ENCODE measurements around the gene AWAT1.
"Not testable (repeated sequence)": the region's sequence is repeated elsewhere in the genome, so short reads cannot be mapped to it uniquely, and the experiment has no call there.

Gene AWAT1
- total RNA-seq: 0 reads per million in 3 experiments

DNA sequence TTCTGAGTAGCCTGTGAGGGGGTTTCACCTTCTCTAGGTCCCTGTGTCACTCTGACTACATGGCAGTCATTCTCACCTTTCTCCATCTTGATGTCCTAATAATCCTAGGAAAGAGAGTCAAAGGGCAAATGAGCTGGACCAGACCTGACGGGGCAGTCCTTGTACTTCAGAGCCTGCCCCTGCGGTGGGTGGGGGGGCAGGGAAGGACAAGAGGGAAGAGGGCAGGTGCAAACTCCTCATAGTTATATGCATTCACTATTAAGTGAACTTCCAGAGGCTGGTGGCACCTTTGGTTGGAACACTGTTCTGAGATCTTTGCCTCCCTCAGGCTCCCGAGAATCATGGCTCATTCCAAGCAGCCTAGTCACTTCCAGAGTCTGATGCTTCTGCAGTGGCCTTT, at the start of gene AWAT1:
AWAT1 (plus strand) TSS at position 301 of the 400 bp plus-strand sequence; CDS start at position 342, 41 bp downstream.
- DNase-seq: no peak

DNA sequence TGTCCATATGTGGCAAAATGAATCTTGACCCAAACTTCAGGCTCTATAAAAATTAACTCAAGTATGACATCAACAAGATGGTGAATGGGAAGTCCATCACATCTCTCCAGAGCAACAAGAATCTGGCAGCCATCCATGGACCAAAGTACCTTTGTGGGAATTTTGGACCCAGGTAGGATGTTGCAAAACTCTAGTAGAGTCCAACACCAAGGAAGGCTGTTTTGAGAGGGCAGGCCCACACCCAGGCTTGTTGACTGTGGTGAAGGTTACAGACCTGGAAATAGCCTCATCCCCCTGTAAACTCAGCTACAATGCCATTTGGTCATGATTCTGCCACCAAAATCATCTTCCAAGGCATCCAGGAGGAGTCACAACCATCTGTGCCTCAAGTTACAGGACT, 44.2 kb upstream of the AWAT1 start:
- no peak for DNase-seq

DNA sequence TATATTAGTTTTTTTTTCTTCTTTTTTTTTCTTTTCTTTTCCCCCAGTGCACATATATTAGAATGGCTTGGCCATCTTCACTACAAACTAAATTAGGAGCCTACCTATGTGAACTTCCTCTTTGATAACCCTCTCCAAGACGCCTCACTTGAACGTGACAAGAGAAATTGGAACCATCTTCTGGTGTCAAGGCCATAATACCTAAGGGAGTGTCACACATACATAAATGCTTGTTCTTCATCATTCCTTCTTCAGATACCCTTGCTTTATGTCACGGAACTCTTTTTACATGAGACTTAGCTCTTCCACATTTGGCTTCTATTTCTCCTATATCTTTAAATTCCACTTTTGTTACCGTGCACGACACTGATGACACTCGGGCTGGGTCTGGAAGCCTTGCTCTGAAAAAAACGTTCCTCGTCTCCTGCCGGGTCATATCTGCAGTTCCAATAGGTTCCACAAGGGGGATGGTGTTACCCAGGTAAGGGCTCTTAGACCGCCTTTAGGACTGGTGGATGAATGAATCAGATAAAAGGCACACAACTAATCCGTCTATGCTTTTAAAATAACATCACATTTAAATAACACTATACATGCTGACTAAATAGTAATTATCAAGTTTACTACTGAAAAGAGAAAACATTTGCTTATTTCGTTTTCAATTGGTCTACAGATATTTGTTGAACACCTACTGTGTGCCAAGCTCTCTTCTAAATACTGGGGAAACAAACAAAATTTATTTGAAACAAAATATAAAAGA, 37.3 kb upstream of the AWAT1 start:
- DNase-seq: peak; percentile 48

DNA sequence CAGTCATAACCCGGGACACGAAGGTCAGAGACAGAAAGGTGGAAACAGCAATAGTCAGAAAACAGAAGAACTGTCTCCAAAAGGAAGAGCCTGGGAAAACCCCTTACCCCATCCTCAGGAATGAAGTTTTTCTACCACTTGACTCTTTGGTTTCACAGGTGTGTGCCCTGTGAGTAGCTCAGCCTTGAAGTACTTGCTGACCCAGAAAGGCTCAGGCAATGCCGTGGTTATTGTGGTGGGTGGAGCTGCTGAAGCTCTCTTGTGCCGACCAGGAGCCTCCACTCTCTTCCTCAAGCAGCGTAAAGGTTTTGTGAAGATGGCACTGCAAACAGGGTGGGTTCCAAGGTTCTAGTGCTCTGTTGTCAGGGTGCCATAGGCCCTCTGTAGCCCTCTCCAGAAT, 32.7 kb upstream of the AWAT1 start:
- no peak for DNase-seq

DNA sequence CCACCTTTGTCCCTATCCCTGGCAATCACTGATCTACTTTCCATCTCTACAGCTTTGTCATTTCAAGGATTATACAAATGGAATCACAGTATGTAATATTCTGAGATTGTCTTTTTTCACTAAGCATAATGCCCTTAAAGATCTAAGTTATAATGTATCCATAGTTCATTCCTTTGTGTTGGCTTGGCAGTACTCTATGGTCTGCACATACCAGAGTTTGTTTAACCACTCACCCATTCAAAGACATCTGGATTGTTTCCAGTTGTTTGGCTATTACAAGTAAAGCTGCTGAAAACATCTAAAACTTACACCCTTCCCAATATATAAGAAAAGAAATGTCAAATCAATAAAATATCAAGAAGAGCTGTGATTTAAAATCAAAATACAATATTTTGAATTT, 26.0 kb upstream of the AWAT1 start:
- DNase-seq: no peak

DNA sequence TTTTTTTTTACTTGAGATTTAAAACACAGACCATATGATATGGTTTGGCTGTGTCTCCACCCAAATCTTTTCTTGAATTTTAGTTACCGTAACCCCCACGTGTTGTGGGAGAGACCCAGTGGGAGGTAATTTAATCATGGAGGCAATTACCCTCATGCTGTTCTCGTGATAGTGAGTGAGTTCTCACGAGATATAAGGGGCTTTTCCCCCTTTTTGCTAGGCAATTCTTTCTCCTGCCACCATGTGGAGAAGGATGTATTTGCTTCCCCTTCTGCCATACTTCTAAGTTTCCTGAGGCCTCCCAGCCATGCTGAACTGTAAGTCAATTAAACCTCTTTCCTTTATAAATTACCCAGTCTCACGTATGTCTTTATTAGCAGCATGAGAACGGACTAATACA, 24.9 kb upstream of the AWAT1 start:
- not testable (repeated sequence) for DNase-seq

DNA sequence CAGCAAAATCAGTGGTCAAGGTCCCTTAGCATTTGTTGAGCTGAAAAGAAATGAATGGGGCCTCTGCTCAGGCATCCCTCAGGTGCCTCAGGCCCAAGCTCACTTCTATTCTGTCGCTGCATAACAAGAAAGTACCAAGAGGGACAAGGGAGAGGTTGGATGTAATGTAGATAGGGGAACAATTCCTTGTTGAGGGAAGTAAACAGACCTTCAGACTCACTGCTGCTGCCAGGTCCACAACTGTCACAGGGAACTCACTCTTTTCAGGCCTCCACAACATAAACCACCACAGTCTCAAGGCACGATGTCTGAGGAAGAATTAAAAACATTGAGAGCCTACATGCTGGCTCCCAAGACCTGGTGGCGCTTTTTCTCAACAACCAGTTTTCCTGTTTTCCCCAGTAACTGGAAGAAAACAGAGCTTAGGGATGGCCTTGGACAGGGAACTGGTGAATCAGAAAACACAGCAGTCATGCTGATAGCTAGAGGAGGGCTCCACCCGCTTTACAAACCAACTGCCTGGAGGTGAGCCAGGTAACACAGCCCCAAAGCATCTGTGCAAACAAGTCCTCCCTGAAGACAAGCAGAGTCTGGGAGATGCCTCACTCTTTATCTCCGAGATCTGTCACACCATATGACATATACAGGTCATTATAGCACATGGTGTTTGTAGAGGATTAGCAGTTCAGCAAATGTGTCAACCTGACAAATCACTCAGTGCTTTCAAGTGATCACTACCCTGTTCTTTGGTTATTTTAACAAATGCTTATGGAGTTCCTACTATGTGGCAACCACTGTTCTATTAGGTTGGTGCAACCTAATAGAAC, 14.3 kb upstream of the AWAT1 start:
- DNase-seq: no peak

DNA sequence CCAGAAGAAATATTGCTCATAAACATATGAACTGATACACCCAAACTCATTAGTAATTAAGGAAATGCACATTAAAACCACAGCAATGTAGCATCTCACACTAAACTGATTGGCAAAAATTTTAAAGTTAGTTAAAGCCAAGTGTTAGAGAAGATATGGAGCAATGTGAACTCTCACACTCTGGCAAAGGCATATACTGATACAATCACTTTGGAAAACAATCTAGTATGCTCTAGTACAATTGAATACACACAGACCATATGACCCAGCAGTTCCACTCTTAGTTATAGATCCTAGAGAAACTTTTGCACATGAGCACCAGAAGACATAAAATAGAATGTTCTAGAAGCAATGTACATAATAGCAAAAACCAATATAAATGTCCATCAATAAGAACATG, 8.4 kb upstream of the AWAT1 start:
- DNase-seq: no peak

DNA sequence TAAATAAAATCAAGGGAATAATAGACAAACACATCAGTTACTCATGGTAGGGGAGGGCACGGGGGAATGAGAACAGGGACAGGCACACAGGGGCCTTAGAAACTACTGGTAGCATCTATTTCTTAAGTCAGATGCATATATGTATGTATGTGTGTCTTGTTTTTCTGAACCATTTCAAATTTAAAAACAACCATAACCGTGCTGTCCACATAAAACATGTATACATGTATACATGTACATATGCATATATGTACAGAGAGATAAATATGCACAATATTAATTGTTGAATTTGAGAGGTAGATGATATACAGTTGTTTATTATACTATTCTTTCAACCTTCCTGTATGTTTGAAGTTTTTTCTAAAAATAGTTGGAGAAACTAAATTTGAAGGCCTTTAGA, 7.8 kb upstream of the AWAT1 start:
- no peak for DNase-seq

DNA sequence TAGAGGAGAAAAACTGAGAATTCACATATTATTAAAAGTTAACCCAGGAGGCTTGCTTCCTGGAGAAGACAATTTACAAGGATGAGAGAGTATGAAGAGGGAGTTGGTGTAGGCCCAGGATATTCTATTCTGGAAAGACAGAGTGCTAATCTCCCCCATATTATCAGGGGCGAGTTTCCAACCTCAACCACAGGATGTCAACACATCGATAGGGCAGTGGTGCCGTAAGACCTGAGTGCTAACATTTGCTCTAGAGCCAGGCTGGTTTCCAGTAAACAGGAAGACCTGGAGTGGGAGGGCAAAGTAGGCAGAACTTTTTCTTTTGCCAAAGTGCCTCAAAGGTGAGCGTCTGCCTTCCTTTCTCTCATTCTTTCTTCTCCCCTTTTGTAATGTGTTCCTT, 2.8 kb upstream of the AWAT1 start:
- DNase-seq: no peak

DNA sequence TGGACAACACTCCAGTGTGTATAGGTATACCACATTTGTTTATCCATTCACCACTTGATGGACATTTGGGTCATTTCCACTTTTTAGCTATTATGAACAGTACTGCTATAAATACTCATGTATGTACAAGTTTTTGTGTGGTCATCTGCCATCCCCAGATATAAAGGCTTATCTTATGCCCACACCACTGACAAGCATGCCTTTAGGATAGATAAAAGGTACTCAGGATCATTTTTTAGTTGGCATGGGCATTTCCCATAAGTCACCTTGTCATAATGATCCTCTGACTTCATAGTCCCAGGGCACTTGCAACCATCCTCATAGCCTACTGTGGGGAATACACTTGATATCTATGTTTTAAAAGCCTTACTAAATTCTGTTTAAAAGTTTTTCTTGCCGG, 6.3 kb downstream of the AWAT1 start:
- no peak for DNase-seq

DNA sequence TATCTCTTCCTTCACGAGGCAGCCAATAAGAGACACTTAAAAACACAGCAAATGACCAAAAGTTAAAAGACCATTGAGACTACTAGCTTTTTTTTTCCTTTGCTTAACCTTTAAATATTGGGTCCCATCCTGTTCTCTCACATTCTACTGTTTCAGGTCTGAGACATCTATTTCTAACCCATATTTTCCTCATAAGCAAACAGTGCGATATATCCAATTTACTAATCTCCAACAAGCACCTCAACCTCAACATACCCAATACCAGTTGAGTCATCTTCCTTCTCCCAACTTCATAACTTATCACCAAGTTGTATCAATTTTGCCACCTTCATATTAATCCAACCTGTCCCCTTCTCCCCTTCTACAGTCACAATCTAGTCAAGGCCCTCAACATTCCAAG, 7.0 kb downstream of the AWAT1 start:
- DNase-seq: no peak

DNA sequence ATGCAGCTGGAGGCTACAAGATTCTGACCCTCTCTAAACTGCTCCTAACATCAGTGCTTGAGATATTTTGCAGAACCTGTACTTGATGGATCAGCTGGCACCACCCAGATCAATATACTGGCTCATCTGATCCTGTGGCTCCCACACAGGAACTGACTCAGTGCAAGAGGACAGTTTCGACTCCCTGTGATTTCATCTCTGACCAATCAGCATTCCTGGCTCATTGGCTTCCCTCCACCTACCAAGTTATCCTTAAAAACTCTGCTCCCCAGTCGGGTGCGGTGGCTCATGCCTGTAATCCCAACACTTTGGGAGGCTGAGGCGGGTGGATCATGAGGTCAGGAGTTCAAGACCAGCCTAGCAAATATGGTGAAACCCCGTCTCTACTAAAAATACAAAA, 9.1 kb downstream of the AWAT1 start:
- DNase-seq: not testable (repeated sequence)

DNA sequence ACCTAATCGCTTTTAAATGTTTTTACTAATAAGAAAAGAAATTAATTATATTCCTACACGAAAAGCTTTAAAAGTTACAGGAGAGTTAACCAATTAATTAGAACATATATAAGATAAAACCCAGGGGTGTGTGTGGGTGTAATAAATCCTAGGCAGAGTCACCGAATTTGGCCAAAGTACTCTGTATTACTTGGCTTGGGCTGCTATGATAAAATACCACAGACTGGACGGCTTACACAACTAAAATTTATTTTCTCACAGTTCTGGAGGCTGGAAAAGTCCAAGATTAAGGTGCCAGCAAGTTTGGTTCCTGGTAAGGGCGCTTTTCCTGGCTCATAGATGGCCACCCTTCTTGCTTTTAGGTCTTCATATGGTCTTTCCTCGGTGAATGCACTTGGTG, 10.4 kb downstream of the AWAT1 start:
- DNase-seq: no peak

DNA sequence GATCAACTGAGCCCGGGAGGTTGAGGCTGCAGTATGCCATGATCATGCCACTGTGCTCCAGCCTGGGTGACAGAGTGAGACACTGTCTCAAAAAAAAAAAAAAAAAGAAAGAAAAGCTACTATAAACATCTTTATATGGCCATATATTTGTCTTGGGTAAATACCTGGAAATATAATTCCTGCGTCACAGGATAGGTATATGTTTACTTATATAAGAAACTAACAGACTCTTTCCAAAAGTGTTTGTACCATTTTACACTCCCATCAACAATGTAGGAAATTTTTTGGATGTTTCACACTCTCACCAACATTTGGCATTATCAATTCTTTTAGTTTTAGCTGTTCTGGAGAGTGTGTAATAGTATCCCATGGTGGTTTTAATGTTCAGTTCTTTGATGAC, 12.8 kb downstream of the AWAT1 start:
- DNase-seq: no peak

DNA sequence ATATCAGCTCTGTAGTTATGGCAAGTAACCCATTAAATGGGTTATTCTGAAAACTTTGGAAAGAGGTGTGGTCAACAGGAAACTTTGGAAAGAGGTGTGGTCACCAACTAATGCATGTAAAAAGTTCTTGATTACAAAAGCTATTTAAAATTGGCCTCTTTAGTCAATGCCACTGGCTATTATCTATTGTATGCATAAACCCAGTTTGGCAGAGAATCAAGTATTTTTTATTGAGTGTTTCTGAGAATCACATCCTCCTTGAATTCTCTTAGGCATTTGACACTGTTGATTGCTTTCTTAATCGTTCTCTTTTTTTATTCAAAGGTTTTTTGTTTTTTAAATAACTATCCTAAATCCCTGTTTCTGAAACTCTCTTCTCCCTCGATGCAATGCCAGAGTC, 18.0 kb downstream of the AWAT1 start:
- DNase-seq: no peak

DNA sequence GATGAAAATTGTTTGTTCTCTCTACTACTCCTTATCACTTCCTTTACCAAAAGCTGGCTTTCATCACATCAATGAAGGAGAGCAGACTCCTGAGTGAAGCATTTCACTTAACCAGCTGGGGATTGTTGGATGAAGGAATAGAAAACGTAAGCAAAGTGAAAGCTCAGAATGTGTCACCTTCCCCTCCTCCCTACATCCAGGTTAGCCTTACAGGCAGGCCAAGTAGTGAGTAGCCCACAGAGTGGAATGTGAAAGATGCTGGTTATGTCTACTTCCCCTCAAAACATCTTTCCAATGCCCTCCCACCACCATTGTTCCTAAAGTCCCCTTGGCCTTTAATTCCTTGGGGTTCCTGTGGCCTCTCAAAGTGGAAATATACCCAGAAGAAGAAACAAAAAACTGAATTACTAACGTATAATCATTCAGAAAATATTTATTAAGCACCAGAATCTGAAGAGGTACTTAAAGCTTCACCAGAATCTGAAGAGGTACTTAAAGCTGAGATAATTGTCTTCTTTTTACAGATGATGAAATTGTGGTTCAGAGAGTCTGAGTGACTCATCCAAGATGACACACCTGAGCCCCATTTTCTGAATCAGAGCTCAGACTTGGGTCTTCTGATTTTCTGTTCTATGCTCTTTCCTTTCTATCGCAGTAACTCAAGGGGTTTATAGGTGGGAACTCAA, 19.1 kb downstream of the AWAT1 start:
- no peak for DNase-seq

DNA sequence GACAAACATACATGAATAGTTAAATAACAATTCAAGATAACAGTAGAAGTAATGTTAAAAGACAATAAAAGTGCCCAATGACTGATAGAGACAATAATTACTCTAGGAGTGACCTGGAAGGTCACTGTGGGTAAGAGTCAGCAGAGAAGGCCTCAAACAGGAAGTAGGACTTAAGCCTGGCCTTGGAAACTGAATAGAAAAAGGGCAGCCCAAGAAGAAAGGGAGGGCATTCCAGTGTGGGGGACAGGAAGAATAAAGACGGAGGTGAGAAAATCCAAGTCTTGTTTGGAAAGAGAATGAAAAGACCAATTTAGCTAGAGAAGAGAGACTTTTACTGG, 19.6 kb downstream of the AWAT1 start:
- DNase-seq: no peak

DNA sequence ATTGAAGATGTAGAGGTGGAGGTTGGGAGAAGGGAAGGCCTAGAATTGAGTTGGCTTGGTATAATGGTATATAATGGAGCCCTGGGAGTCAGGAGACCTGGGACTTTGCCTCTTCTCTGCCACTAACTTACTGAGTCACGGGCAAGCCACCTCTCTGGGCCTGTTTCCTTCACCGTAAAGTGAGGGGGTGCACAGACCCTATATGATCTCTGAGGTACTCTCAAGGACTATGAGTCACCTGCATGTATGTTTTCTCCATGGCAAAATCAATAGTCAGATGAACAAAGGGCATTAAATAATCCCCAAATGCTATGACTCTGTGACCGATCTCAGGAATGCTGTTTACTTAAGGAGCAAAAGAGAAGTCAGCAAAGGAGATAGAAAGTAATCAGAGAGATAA, 20.5 kb downstream of the AWAT1 start:
- no peak for DNase-seq

DNA sequence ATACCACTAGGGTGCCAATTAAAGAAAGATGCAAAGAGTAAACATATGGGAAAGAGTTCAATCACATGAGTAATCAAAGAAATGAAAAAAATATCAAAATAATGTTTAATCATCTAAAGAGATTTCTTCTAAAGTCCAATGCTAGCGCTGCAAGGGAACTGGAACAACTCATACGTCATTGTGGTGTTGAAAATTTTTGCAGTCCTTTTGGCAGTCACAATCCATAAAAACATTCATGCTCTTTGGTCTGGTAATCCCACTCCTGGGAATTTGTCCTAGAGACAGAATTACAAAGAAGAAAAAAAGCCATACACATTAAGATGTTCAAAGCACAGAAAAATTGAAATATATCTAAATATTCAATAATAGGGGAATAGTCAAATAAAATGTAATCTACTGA, 21.0 kb downstream of the AWAT1 start:
- no peak for DNase-seq

DNA sequence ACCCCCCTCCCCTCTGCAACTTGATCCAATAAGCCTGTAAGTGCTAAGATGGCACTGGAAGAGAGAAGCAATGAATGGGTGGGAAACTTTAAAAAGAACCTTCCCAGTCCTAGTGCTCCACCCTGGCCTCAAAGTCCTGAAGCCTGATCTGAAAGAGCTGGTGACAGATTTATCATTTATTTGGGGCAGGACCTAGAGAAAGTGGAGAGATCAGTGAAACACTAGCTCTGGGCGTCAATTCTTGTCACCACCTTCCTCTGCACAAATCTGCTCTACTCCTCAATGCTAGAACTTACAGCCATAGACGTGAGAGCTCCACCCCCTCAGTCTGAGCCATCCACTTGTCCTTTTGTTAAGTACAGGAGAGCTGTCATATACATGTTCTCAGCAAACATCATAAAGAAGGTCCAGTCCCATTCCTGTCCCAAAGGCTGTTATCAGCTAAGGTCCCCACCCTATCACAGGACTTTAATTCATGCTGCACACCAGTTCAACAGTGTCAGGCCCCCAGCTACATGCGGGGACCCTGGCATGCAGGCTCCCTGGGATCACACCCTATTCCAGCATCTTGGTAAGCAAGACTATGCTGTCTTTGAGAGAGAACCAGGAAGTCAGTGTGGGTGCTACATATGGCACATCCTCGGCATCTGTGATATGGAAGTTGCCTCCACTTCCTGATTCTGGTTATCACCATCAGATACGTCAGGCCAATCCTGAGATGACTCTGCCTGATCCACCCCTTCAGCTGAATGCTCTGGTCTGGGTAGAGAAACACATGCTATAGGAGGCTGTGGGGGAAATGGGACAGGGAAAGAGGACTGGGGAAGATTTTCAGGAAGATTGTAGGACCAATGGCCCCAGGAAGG, 23.2 kb downstream of the AWAT1 start:
- DNase-seq: no peak

DNA sequence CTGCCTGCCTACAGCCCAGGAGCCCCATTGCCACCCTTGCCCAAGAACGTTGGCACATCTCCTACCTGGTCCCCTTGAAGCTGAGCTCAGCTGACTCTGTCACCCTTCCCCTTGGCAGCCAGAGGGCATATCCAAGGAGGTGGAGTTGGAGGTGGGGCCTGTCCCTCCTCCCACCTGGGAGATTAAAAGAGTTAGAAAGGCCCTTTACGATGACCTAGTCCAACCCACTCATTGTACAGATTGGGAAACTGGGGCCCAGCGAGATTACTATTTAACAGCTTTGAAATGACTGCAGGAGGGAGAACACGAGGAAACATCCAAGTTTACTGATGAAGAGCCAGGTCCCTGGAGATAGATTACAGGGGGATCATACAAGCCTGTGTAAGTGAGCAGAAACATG, 25.6 kb downstream of the AWAT1 start, which contains the start of gene P2RY4:
P2RY4 (minus strand) TSS at position 101 of the 400 bp plus-strand sequence. CDS start 580 bp downstream, outside the sequence.
- DNase-seq: no peak
